COR-L47 (cell line): Measurements from ENCODE around the gene OR7A10.
"Not testable (repeated sequence)": the region's sequence is repeated elsewhere in the genome, so short reads cannot be mapped to it uniquely, and the experiment has no call there.

Source experiments
- DNase-seq: peaks from one replicate; lab custom pipeline; 2025; lab: John Stamatoyannopoulos, UW

Gene OR7A10

GRCh38 chr19:14795078-14795721 is 53.5 kb downstream of the OR7A10 start:
- no peak for DNase-seq

- DNase-seq = not testable (repeated sequence)
Measured at GRCh38 chr19:14792250-14792649, 56.5 kb downstream of the OR7A10 start.
